DOHH2 (cell line): ENCODE measurements around the gene SHISAL1.

Experiments used
- EZH2phosphoT487 ChIP-seq: fragments of 200-600 bp; sonication (generic); IDR thresholded peaks from 2 replicates; pipeline ENCODE4 v1.6.1; 2017; ENCODE audit warnings: borderline replicate concordance, mild to moderate bottlenecking, antibody characterized with exemption, low read length, moderate library complexity, mixed read lengths
- TF ChIP-seq, protein P1 (sequence below): fragments of 200-600 bp; sonication (generic); IDR thresholded peaks from one replicate; pipeline ENCODE4 v1.5.1; 2014; ENCODE audit warnings: antibody characterized with exemption, mild to moderate bottlenecking, low read depth, low read length; ENCODE audit not compliant: poor library complexity, severe bottlenecking

- TF ChIP-seq, protein P1, sequence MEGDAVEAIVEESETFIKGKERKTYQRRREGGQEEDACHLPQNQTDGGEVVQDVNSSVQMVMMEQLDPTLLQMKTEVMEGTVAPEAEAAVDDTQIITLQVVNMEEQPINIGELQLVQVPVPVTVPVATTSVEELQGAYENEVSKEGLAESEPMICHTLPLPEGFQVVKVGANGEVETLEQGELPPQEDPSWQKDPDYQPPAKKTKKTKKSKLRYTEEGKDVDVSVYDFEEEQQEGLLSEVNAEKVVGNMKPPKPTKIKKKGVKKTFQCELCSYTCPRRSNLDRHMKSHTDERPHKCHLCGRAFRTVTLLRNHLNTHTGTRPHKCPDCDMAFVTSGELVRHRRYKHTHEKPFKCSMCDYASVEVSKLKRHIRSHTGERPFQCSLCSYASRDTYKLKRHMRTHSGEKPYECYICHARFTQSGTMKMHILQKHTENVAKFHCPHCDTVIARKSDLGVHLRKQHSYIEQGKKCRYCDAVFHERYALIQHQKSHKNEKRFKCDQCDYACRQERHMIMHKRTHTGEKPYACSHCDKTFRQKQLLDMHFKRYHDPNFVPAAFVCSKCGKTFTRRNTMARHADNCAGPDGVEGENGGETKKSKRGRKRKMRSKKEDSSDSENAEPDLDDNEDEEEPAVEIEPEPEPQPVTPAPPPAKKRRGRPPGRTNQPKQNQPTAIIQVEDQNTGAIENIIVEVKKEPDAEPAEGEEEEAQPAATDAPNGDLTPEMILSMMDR = no peak
- no peak for TF ChIP-seq EZH2phosphoT487
Observed at GRCh38 chr22:44204739-44205515, 107.8 kb downstream of the SHISAL1 start.
